GM12873 (cell line): Measurements from ENCODE around the gene HYAL3.

Source experiments
- CTCF ChIP-seq: IDR thresholded peaks from 2 replicates; pipeline ENCODE4 v1.5.1; 2012; ENCODE audit warnings: low read depth, mild to moderate bottlenecking, moderate library complexity, low read length, control low read depth; ENCODE audit not compliant: insufficient read depth; ENCODE audit errors: missing control alignments

HYAL3 gene

GRCh38 chr3:50334339-50335075 lies 35.3 kb upstream of the HYAL3 start:
- no peak for TF ChIP-seq CTCF

- TF ChIP-seq CTCF: no peak
Measured at GRCh38 chr3:50333744-50334328, 34.6 kb upstream of the HYAL3 start.

- TF ChIP-seq CTCF: no peak
Measured at GRCh38 chr3:50331364-50331907, 32.2 kb upstream of the HYAL3 start.

GRCh38 chr3:50330330-50330729 lies 31.1 kb upstream of the HYAL3 start:
- TF ChIP-seq CTCF: no peak

- no peak for TF ChIP-seq CTCF
Measured at GRCh38 chr3:50327943-50328691, 28.9 kb upstream of the HYAL3 start, which contains the start of gene TUSC2. TSS of gene TUSC2 (minus strand) at chr3:50328223. CDS start at chr3:50328099, 124 bp downstream.

- no peak for TF ChIP-seq CTCF
Measured at GRCh38 chr3:50327129-50327528, 27.9 kb upstream of the HYAL3 start.

- TF ChIP-seq CTCF: no peak
Measured at GRCh38 chr3:50326182-50326541, 27.0 kb upstream of the HYAL3 start.
